ENCODE measurements around the gene NRAP.

DNA sequence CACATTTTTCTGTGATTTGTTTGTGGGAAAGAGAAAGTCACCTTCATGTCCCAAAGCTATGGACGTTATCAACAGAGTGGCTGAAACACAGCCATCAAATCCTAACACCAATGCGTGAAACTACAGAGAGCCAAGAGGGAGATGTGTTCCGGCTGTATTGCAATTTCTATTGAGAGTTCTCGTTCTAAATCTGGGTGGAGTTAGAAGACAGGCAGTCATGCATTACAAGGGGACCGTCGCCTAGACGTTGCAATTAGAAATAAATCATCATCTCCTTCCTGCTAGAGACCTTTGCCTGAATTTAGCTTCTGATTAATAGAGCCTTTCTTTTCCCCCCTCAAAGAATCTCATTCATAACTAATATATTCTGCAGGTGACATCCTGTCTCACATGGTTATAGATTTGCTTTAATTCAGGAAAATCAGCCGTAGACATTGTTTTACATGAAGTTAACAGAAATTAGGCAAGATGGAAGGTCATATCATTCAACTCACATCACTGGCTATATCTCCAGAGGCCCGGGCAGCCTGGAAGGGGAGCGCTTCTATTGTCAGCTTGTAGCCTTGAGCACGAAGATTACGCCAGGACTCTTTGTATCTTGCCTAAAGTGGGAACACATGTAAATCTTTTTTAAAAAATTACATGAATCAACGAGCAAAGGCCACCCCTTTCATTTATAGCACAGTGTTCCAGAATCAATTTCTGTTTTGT is 58.4 kb downstream of the NRAP start:
- no peak for TF ChIP-seq HDGF (IDR thresholded peaks at IDR 0.05; ENCODE audit: borderline replicate concordance)
- TF ChIP-seq FOXM1 (IDR thresholded peaks at IDR 0.05; ENCODE audit: borderline replicate concordance), result no peak
- TF ChIP-seq ARNT (IDR thresholded peaks at IDR 0.05), result no peak
- TF ChIP-seq SP1 (IDR thresholded peaks at IDR 0.05), result no peak
- no peak for TF ChIP-seq ELF4 (IDR thresholded peaks at IDR 0.05)
